ENCODE results near the gene GINS1.
A peak's percentile ranks its signal among the peaks of the same experiment; 100 is the strongest.

The GINS1 gene

GRCh38 chr20:25390538-25391528 is 16.6 kb upstream of the GINS1 start, which contains the start of gene ABHD12:
TSS of gene ABHD12 (minus strand) at chr20:25390835. CDS start at chr20:25390703, 132 bp downstream.
- Histone ChIP-seq H3K4me3 (peak within 1 kb of the TSS; percentile 87), H3K27ac (peak within 1 kb of the TSS; percentile 78 to 84)
- TF ChIP-seq CTCF (IDR thresholded peaks at IDR 0.05) = no peak
- peak; percentile 98 for DNase-seq (ENCODE audit: low spot score)

- no peak for DNase-seq (ENCODE audit: low spot score)
- no peak for TF ChIP-seq CTCF (IDR thresholded peaks at IDR 0.05)
- Histone ChIP-seq H3K27ac (no peak overlapping the region), H3K4me3 (no peak overlapping the region)
These were observed 13.2 kb upstream of the GINS1 start for GRCh38 chr20:25394276-25394675.

- Histone ChIP-seq H3K4me3 (no peak overlapping the region), H3K27ac (no peak overlapping the region)
- TF ChIP-seq CTCF (IDR thresholded peaks at IDR 0.05) = no peak
- DNase-seq (ENCODE audit: low spot score) = no peak
These were observed 12.5 kb upstream of the GINS1 start for GRCh38 chr20:25394996-25395395.

GRCh38 chr20:25397096-25397495 is 10.4 kb upstream of the GINS1 start:
- H3K27ac ChIP-seq = no peak overlapping the region
- DNase-seq (ENCODE audit: low spot score) = no peak

GRCh38 chr20:25397821-25398220 is 9.7 kb upstream of the GINS1 start:
- no peak overlapping the region for H3K4me3 ChIP-seq
- no peak for TF ChIP-seq CTCF (IDR thresholded peaks at IDR 0.05)
- DNase-seq (ENCODE audit: low spot score) = no peak
- no peak overlapping the region for H3K27ac ChIP-seq

More at GRCh38 chr20:25397096-25397495, 10.4 kb upstream of the GINS1 start:
- no peak overlapping the region for H3K4me3 ChIP-seq
- no peak for TF ChIP-seq CTCF (IDR thresholded peaks at IDR 0.05)

GRCh38 chr20:25398376-25399036 is 9.0 kb upstream of the GINS1 start:
- no peak overlapping the region for H3K4me3 ChIP-seq
- H3K27ac ChIP-seq = no peak overlapping the region
- DNase-seq (ENCODE audit: low spot score) = no peak
- TF ChIP-seq CTCF (IDR thresholded peaks at IDR 0.05) = no peak
